ENCODE data around the gene STARD3.

DNA sequence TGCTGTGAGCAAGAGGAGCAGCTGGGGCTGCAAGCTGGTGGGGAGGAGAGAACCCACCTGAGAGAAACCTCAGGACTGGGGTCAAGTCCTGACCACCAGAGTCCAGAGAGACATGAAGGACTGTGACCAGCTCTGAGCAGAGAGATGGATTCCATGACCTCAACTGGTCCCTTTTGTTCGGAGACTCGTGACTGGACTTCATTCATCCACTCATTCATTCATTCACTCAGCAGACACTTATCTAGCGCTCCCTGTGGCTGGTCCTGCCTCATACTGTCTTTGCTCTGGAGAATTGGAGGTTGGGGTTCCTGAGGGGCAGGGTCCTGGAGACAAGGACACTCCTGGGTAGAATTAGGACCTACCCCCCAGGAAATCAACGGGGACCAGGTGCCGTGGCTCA, 67.0 kb downstream of the STARD3 start:
- TF ChIP-seq, protein P1, sequence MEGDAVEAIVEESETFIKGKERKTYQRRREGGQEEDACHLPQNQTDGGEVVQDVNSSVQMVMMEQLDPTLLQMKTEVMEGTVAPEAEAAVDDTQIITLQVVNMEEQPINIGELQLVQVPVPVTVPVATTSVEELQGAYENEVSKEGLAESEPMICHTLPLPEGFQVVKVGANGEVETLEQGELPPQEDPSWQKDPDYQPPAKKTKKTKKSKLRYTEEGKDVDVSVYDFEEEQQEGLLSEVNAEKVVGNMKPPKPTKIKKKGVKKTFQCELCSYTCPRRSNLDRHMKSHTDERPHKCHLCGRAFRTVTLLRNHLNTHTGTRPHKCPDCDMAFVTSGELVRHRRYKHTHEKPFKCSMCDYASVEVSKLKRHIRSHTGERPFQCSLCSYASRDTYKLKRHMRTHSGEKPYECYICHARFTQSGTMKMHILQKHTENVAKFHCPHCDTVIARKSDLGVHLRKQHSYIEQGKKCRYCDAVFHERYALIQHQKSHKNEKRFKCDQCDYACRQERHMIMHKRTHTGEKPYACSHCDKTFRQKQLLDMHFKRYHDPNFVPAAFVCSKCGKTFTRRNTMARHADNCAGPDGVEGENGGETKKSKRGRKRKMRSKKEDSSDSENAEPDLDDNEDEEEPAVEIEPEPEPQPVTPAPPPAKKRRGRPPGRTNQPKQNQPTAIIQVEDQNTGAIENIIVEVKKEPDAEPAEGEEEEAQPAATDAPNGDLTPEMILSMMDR (conservative IDR thresholded peaks at IDR 0.05 in 1 of 2, IDR thresholded peaks at IDR 0.05 in 1 of 2; ENCODE audit: extremely low read depth in 1 of 2, insufficient read depth in 1 of 2, low read depth in 1 of 2, low read length in 2 of 2) = no peak
- TF ChIP-seq EZH2 (IDR thresholded peaks at IDR 0.05; ENCODE audit: borderline replicate concordance, low read length) = no peak

Data from mammary epithelial cell (primary cell).